AG09319 (cell line): ENCODE results near the gene HNMT.

ENCODE experiments used
- DNase-seq: peaks from one replicate; pipeline ENCODE4 v3.0.0-alpha.2; 2010; ENCODE audit warnings: low read depth; ENCODE audit errors: extremely low read depth
- CTCF ChIP-seq: IDR thresholded peaks from 2 replicates; pipeline ENCODE4 v1.5.1; 2011; ENCODE audit warnings: low read depth, mild to moderate bottlenecking, inconsistent platforms, low read length, moderate library complexity

HNMT gene

GRCh38 chr2:138000009-138000408, 35.7 kb downstream of the HNMT start:
- no peak for DNase-seq
- no peak for TF ChIP-seq CTCF

GRCh38 chr2:138000796-138001195, 36.5 kb downstream of the HNMT start:
- no peak for TF ChIP-seq CTCF
- no peak for DNase-seq

- no peak for TF ChIP-seq CTCF
- DNase-seq = no peak
These were observed 39.1 kb downstream of the HNMT start for GRCh38 chr2:138003411-138003810.

GRCh38 chr2:138007431-138007830, 43.2 kb downstream of the HNMT start:
- no peak for TF ChIP-seq CTCF

GRCh38 chr2:138009622-138010021, 45.3 kb downstream of the HNMT start:
- no peak for TF ChIP-seq CTCF

More at GRCh38 chr2:138007431-138007830, 43.2 kb downstream of the HNMT start:
- no peak for DNase-seq

GRCh38 chr2:138010890-138011289, 46.6 kb downstream of the HNMT start:
- no peak for TF ChIP-seq CTCF
- DNase-seq = no peak

More at GRCh38 chr2:138009622-138010021, 45.3 kb downstream of the HNMT start:
- no peak for DNase-seq

- DNase-seq = no peak
- no peak for TF ChIP-seq CTCF
These were observed 47.8 kb downstream of the HNMT start for GRCh38 chr2:138012082-138012481.
